ENCODE measurements around the gene KATNAL1. TPM values are rescaled to one million over a fixed set of nuclear protein-coding genes. Genes with fewer than 3 reads are reported as not detected.

KATNAL1 gene
- total RNA-seq, 2 experiments from 2014 or later = 8.6 to 9.0 TPM

- H3K27me3 Mint-ChIP-seq = no peaks in the 10 kb centered on the region
- ChIA-PET POLR2A (interaction anchor here (0.5 kb wide), 1 partner anchor 39 kb away, joined by 3 read pairs; no protein-coding TSS in a partner anchor), CTCF (no interaction called here)
- H3K36me3 Mint-ChIP-seq (ENCODE audit: low read depth) = no peaks in the 10 kb centered on the region
- intact Hi-C loops (cut with micrococcal nuclease) = no loop called here
- DNase-seq (no peak), ATAC-seq (no peak)
- H3K27ac Mint-ChIP-seq = no peak overlapping the region
- H3K9me3 Mint-ChIP-seq = no peaks in the 10 kb centered on the region
- H3K4me1 Mint-ChIP-seq (ENCODE audit: low read depth) = peaks cover 14% of the 10 kb centered on the region
- no peak overlapping the region for H3K4me3 Mint-ChIP-seq
- no peak for TF ChIP-seq CTCF (IDR thresholded peaks at IDR 0.05)
Observed at GRCh38 chr13:30313311-30313710, 6.0 kb upstream of the KATNAL1 start.

GRCh38 chr13:30312904-30313303 is 5.6 kb upstream of the KATNAL1 start:
- Mint-ChIP-seq H3K9me3 (no peaks in the 10 kb centered on the region), H3K4me1 (ENCODE audit: low read depth) (peaks cover 14% of the 10 kb centered on the region), H3K4me3 (no peak overlapping the region), H3K27me3 (no peaks in the 10 kb centered on the region), H3K27ac (no peak overlapping the region), H3K36me3 (ENCODE audit: low read depth) (no peaks in the 10 kb centered on the region)
- TF ChIP-seq CTCF (IDR thresholded peaks at IDR 0.05) = no peak
- ChIA-PET POLR2A (interaction anchor here (0.5 to 1.4 kb wide), 2 partner anchors 39 to 305 kb away, joined by 3 read pairs; partner anchors contain the start of gene USPL1), CTCF (no interaction called here)
- DNase-seq (no peak), ATAC-seq (no peak)
- intact Hi-C loops (cut with micrococcal nuclease) = no loop called here

- POLR2A ChIA-PET = interaction anchor here (1.0 kb wide), 1 partner anchor 160 kb away, joined by 3 read pairs; no protein-coding TSS in a partner anchor
- TF ChIP-seq CTCF (IDR thresholded peaks at IDR 0.05) = no peak
- H3K9me3 Mint-ChIP-seq = no peaks in the 10 kb centered on the region
- intact Hi-C loops (cut with micrococcal nuclease) = no loop called here
- ATAC-seq = no peak
- CTCF ChIA-PET = interaction anchor here (1.5 to 5.2 kb wide), 6 partner anchors 8 to 194 kb away, joined by 3 to 46 read pairs (median 5); no protein-coding TSS in a partner anchor
- no peaks in the 10 kb centered on the region for H3K36me3 Mint-ChIP-seq (ENCODE audit: low read depth)
- H3K27ac Mint-ChIP-seq = no peak overlapping the region
- H3K4me3 Mint-ChIP-seq = peak overlapping the region; percentile 1
- no peaks in the 10 kb centered on the region for H3K27me3 Mint-ChIP-seq
- peaks cover 20% of the 10 kb centered on the region for H3K4me1 Mint-ChIP-seq (ENCODE audit: low read depth)
- DNase-seq = no peak
Observed at GRCh38 chr13:30308548-30308947, 1.2 kb upstream of the KATNAL1 start.

GRCh38 chr13:30307971-30308290 is 580 bp upstream of the KATNAL1 start:
- TF ChIP-seq CTCF (IDR thresholded peaks at IDR 0.05) = no peak
- Mint-ChIP-seq H3K27ac (peak overlapping the region; percentile 13), H3K9me3 (no peaks in the 10 kb centered on the region), H3K4me3 (peak overlapping the region; percentile 81), H3K27me3 (no peaks in the 10 kb centered on the region), H3K36me3 (ENCODE audit: low read depth) (no peaks in the 10 kb centered on the region), H3K4me1 (ENCODE audit: low read depth) (peaks cover 18% of the 10 kb centered on the region)
- POLR2A ChIA-PET = interaction anchor here (1.0 to 1.8 kb wide), 3 partner anchors 83 to 309 kb away, joined by 3 to 7 read pairs (median 3); no protein-coding TSS in a partner anchor
- DNase-seq (no peak), ATAC-seq (no peak)
- CTCF ChIA-PET = interaction anchor here (1.1 to 5.2 kb wide), 7 partner anchors 9 to 193 kb away, joined by 3 to 46 read pairs (median 5); no protein-coding TSS in a partner anchor
- intact Hi-C loops (cut with micrococcal nuclease) = no loop called here

- DNase-seq (peak; percentile 92), ATAC-seq (peak; percentile 89)
- H3K4me3 Mint-ChIP-seq = peak overlapping the region; percentile 81
- no peaks in the 10 kb centered on the region for H3K27me3 Mint-ChIP-seq
- peak overlapping the region; percentile 79 for H3K27ac Mint-ChIP-seq
- intact Hi-C loops (cut with micrococcal nuclease) = no loop called here
- no peaks in the 10 kb centered on the region for H3K36me3 Mint-ChIP-seq (ENCODE audit: low read depth)
- peaks cover 17% of the 10 kb centered on the region for H3K4me1 Mint-ChIP-seq (ENCODE audit: low read depth)
- no peak for TF ChIP-seq CTCF (IDR thresholded peaks at IDR 0.05)
- no peaks in the 10 kb centered on the region for H3K9me3 Mint-ChIP-seq
- POLR2A ChIA-PET = interaction anchor here (0.6 to 1.8 kb wide), 6 partner anchors 26 to 310 kb away, joined by 3 to 7 read pairs (median 4); partner anchors contain the start of gene HMGB1
- CTCF ChIA-PET = interaction anchor here (1.1 to 5.2 kb wide), 4 partner anchors 66 to 175 kb away, joined by 3 to 46 read pairs (median 7); no protein-coding TSS in a partner anchor
Observed at GRCh38 chr13:30306762-30307193, 573 bp downstream of the KATNAL1 start.

Data from activated CD8-positive, alpha-beta T cell treated with anti-CD3 and anti-CD28 coated beads for 36 hours (primary cell).